ENCODE results near the gene SLC16A2.
A peak's percentile ranks its signal among the peaks of the same experiment; 100 is the strongest.

GRCh38 chrX:74536152-74536831, 115.0 kb downstream of the SLC16A2 start:
- peak; percentile 33 to 76 (median 58) for TF ChIP-seq CTCF (IDR thresholded peaks at IDR 0.05)
- TF ChIP-seq POLR2A (IDR thresholded peaks at IDR 0.05): peak in 2 of 4 donors; percentile 29 to 43
- peak; percentile 53 to 66 for TF ChIP-seq POLR2AphosphoS5 (IDR thresholded peaks at IDR 0.05)
- no peak for TF ChIP-seq EP300 (IDR thresholded peaks at IDR 0.05)
